NT2/D1 (cell line): ENCODE measurements around the gene PTPN9.
"Not testable (repeated sequence)": the region's sequence is repeated elsewhere in the genome, so short reads cannot be mapped to it uniquely, and the experiment has no call there.

Experiments used
- DNase-seq: peaks from one replicate; pipeline ENCODE4 v3.0.0-alpha.2; 2011; ENCODE audit warnings: low read depth, low spot score
- H3K27me3 ChIP-seq: 2 replicates; pipeline ENCODE4 v1.6.0; 2011; ENCODE audit warnings: mild to moderate bottlenecking; ENCODE audit not compliant: insufficient read length, insufficient read depth
- H3K36me3 ChIP-seq: 2 replicates; pipeline ENCODE4 v1.6.1; 2011; ENCODE audit warnings: mild to moderate bottlenecking, low read length, mixed read lengths; ENCODE audit not compliant: insufficient read depth, insufficient read length
- H3K4me1 ChIP-seq: 2 replicates; pipeline ENCODE4 v1.5.1; 2011; ENCODE audit not compliant: insufficient read depth, insufficient read length
- H3K4me3 ChIP-seq: 2 replicates; pipeline ENCODE4 v1.5.1; 2011; ENCODE audit warnings: low read depth; ENCODE audit not compliant: insufficient read length
- H3K9ac ChIP-seq: 2 replicates; pipeline ENCODE4 v1.6.0; 2011; ENCODE audit warnings: low read depth; ENCODE audit not compliant: insufficient read length
- H3K9me3 ChIP-seq: 2 replicates; pipeline ENCODE4 v1.5.1; 2011; ENCODE audit warnings: mild to moderate bottlenecking, low read length; ENCODE audit not compliant: insufficient read depth
- SUZ12 ChIP-seq: IDR thresholded peaks from 2 replicates; pipeline ENCODE4 v1.6.1; 2011; ENCODE audit not compliant: insufficient read length, insufficient read depth; ENCODE audit errors: extremely low read depth
- YY1 ChIP-seq: IDR thresholded peaks from 2 replicates; pipeline ENCODE4 v1.6.1; 2011; ENCODE audit not compliant: insufficient read length, insufficient read depth
- ZNF274 ChIP-seq: IDR thresholded peaks from 2 replicates; pipeline ENCODE4 v1.6.1; 2011; ENCODE audit warnings: mild to moderate bottlenecking, low read depth, low read length

Gene PTPN9

DNA sequence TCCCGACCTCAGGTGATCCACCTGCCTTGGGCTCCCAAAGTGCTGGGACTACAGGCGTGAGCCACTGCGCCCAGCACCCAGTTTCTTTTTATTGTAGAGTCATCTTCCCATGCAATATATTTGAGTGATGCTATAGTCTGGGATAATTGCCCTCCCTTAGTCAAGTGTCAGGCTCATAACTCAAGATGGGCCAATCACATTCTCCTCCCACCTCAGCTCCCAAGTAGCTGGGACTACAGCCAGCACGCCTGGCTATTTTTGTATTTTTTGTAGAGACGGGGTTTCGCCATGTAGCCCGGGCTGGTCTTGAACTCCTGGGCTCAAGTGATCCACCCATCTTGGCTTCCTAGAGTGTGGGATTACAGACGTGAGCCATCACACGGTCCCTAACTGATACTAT lies 15.2 kb upstream of the PTPN9 start:
- Histone ChIP-seq H3K4me1 (no peaks in the 10 kb centered on the region), H3K9me3 (no peaks in the 10 kb centered on the region), H3K36me3 (peaks cover 46% of the 10 kb centered on the region), H3K4me3 (no peak overlapping the region), H3K9ac (no peak overlapping the region), H3K27me3 (no peaks in the 10 kb centered on the region)
- DNase-seq, result no peak
- TF ChIP-seq YY1 (no peak), ZNF274 (no peak), SUZ12 (no peak)

DNA sequence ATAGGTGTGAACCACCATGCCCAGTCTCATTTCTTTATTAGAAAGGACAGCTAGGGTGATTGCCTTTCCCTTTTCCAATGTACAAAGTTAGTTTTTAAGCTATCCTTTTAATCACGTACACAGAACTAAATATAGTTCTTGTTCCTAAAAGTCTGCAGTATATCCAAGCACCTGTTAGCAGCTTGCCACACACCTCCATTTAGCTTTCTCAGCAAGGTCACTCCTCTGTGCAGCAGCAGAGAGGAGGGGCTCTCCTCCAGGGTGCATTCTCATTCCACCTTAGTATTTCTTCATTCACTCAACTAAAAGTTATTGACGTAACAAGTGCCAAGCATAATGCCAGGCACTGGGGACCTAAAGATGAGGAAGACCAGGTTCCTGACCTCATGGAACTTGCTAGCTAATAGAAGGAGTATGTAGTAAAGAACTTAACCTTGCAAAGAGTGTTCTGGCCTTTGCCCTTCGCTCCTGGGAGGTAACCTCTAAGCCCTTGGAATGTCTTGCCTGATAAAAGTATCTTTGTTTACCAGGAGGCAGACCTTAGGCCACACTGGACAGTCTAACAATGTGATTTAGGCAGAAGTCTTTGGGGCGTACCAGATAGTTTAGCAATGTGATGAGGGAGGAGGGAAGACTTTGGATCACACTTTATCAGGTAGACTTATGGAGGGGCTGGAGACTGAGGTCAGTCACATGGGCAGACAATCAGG lies 12.7 kb upstream of the PTPN9 start:
- H3K9me3 ChIP-seq, result no peaks in the 10 kb centered on the region
- peaks cover 26% of the 10 kb centered on the region for H3K36me3 ChIP-seq
- DNase-seq, result no peak
- TF ChIP-seq YY1, result no peak
- H3K27me3 ChIP-seq, result no peaks in the 10 kb centered on the region
- no peak overlapping the region for H3K4me3 ChIP-seq
- H3K4me1 ChIP-seq, result no peaks in the 10 kb centered on the region
- no peak overlapping the region for H3K9ac ChIP-seq

DNA sequence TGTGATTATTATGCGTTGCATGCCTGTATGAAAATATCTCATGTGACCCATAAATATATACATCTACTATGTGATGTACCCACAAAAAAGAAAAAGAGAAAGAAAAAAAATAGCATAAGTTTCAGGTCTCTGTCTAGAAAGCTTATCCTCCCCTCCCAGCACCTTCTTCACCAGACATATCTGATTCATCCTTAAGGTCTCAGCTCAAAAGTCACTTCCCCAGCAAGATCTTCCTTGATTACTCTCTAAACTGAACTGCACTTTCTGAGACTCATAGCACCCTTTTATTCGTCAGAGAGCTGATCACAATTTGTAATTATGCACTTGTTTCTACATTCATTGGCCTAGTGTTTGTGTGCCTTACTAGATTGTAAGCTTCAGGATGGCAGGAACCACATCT lies 11.1 kb upstream of the PTPN9 start:
- Histone ChIP-seq H3K9ac (no peak overlapping the region), H3K9me3 (no peaks in the 10 kb centered on the region)

DNA sequence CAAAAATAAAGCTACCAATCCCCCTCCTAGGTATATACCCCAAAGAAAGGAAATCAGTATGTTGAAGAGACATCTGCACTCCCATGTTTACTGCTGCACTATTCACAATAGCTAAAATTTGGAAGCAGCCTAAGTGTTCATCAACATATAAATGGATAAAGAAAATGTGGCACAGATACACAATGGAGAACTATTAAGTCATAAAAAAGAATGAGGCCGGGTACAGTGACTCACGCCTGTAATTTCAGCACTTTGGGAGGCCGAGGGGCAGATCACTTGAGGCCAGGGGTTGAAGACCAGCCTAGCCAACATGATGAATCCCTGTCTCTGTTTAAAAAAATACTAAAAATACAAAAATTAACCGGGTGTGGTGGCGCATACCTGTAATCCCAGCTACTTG lies 10.0 kb upstream of the PTPN9 start:
- no peak overlapping the region for H3K9ac ChIP-seq
- no peaks in the 10 kb centered on the region for H3K9me3 ChIP-seq
- H3K4me1 ChIP-seq, result peaks cover 2% of the 10 kb centered on the region
- H3K36me3 ChIP-seq, result peaks cover 2% of the 10 kb centered on the region
- TF ChIP-seq YY1 (no peak), SUZ12 (no peak), ZNF274 (no peak)
- H3K27me3 ChIP-seq, result no peaks in the 10 kb centered on the region
- H3K4me3 ChIP-seq, result no peak overlapping the region
- no peak for DNase-seq

More for the DNA sequence above, 11.1 kb upstream of the PTPN9 start:
- no peak overlapping the region for H3K4me3 ChIP-seq
- H3K36me3 ChIP-seq, result peaks cover 10% of the 10 kb centered on the region
- TF ChIP-seq ZNF274 (no peak), SUZ12 (no peak), YY1 (no peak)
- no peaks in the 10 kb centered on the region for H3K27me3 ChIP-seq
- no peaks in the 10 kb centered on the region for H3K4me1 ChIP-seq
- no peak for DNase-seq

DNA sequence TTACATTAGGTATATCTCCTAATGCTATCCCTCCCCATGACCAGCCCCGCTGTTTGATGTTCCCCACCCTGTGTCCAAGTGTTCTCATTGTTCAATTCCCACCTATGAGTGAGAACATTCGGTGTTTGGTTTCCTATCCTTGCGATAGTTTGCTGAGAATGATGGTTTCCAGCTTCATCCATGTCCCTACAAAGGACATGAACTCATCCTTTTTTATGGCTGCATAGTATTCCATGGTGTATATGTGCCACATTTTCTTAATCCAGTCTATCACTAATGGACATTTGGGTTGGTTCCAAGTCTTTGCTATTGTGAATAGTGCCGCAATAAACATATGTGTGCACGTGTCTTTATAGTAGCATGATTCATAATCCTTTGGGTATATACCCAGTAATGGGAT lies 7.3 kb upstream of the PTPN9 start:
- DNase-seq, H3K36me3 ChIP-seq, H3K27me3 ChIP-seq, H3K4me3 ChIP-seq, H3K9me3 ChIP-seq, H3K4me1 ChIP-seq, H3K9ac ChIP-seq: not testable (repeated sequence)

DNA sequence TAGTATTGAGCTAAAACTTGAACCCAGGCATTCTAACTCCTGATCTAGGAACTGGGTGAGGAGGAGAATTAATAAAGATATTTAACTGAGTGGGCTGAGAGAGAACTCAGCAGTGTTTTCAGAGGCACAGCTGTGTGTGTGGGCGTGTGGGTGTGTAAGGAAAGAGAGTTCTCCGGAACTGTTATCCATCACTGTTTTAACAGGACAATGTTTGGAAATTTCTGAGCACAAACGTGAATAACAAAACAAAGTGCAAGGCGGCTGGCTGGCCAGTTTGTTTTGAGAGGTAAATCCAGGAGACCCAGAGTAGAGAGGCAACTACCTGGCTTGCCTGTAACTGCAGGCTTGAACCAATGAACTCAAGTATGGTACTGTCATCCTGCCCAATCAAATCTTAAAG lies 5.0 kb upstream of the PTPN9 start:
- no peaks in the 10 kb centered on the region for H3K27me3 ChIP-seq
- peaks cover 6% of the 10 kb centered on the region for H3K4me1 ChIP-seq
- no peak overlapping the region for H3K9ac ChIP-seq
- DNase-seq, result no peak
- no peaks in the 10 kb centered on the region for H3K9me3 ChIP-seq
- H3K36me3 ChIP-seq, result peaks cover 2% of the 10 kb centered on the region
- H3K4me3 ChIP-seq, result no peak overlapping the region
- TF ChIP-seq SUZ12 (no peak), ZNF274 (no peak), YY1 (no peak)

DNA sequence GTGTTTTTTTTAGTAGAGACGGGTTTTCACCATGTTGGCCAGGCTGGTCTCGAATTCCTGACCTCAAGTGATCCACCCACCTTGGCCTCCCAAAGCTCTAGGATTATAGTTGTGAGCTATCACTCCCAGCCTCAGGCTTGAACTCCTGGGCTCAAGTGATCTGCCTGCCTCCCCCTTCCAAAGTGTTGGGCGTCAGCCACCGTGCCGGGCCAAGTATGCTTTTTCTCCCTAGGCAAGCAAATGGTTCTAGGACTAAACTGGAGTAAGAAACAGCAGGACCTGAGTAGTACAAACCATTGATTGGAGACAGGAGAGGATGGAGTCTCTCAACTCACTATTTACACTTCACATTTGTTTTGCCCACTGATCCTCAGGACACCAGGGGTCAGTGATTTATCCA lies 4.6 kb upstream of the PTPN9 start:
- no peak overlapping the region for H3K9ac ChIP-seq
- no peaks in the 10 kb centered on the region for H3K9me3 ChIP-seq
- no peaks in the 10 kb centered on the region for H3K27me3 ChIP-seq
- peaks cover 2% of the 10 kb centered on the region for H3K36me3 ChIP-seq
- TF ChIP-seq SUZ12 (no peak), ZNF274 (no peak), YY1 (no peak)
- no peak overlapping the region for H3K4me3 ChIP-seq
- no peak for DNase-seq
- H3K4me1 ChIP-seq, result peaks cover 6% of the 10 kb centered on the region

- H3K4me3 ChIP-seq, H3K9ac ChIP-seq, H3K9me3 ChIP-seq, DNase-seq, H3K36me3 ChIP-seq, H3K27me3 ChIP-seq, H3K4me1 ChIP-seq: not testable (repeated sequence)
Measured at GRCh38 chr15:75582943-75583342, 3.8 kb upstream of the PTPN9 start.
